GM19463 (cell line): Measurements from ENCODE around the gene SP3.

Source experiments
- ATAC-seq: cut with Tn5 transposase; IDR thresholded peaks from one replicate; pipeline ENCODE4 v1.9.1; 2021; ENCODE audit warnings: mild to moderate bottlenecking, moderate library complexity; ENCODE audit not compliant: unreplicated experiment

The SP3 gene

DNA sequence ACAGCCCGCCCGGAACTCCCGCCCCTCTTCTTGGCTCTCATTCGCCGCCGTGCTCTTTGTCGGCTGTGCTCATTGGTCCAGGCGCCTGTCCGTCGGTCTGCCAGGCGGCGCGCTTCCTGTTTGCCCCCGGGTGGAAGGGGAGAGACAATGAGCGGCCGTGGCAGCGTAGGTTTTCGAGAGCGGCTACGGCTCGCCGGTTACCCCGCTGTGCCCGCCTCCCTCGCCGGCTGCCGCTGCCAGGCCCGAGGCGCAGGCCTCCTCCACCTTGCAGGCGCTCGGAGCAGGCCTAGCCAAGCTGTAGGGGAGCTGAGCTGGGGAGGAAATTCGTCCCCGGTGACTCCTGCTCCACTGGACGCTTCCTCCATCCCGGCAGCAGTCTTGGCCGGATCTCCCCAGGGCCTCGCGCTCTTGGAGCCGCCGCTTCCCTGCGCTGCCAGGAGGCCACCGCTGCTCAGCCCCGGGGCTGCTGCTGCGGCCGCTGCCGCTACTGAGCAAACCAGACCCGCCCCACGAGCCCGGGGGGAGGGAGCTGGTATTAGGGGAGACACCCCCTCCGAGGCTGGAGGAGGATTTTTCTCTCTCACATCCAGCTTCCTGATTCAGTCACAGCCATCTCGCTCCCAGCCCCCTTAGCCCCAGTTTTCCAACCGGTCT is at the start of gene SP3:
Gene SP3, minus strand, starts transcription at position 2 of the 654 bp plus-strand sequence. CDS start 202 bp downstream, outside the sequence.
- ATAC-seq = peak; percentile 68

DNA sequence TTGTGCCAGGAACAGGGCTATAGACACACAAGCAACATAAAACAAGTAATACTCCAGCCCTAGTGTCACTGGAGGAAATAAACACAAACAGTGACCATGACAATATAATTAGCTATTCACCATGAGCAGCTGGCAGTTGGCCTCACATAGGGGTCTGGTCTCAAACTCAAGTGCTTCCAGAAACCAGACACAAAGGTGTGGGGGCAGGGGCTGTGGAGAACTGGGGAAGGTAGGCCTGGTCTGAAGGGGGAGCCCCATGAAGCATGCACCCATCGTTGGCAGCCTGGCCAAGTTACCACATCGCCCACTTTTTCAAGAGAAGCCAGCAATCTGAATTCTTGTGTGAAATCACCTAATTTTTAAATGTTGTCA is 49.5 kb upstream of the SP3 start:
- ATAC-seq = no peak

DNA sequence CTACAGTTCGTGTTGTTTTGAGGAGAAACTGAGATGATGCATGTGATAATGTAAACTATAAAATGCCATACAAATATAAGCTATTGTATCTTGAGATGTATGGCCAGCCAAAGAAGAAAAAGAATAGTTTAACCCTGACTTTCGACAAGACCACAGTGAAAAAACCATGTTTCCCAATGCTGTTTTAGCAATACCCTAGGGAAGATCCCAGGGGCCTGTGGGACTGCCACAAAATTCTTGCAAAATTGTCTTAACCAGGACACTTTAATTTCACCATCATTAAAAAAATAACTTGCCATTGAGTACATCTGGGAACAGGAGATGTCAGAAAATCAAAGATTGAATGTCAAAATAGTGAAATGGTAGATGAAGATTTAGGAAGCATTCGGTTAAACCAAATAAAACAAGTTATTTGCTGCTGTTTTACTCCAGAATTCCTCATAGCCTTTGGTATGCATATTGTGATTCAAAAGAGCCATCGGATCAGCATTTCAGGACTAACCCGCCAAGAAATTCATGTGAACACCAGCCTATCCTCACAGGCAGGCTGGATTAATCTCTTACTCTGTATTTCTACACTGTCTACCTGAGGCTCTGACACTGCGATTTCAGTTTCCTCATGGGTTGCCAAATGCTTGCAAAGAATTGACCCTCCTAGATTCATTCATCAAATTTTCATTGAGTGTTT is 49.0 kb upstream of the SP3 start:
- ATAC-seq = no peak

DNA sequence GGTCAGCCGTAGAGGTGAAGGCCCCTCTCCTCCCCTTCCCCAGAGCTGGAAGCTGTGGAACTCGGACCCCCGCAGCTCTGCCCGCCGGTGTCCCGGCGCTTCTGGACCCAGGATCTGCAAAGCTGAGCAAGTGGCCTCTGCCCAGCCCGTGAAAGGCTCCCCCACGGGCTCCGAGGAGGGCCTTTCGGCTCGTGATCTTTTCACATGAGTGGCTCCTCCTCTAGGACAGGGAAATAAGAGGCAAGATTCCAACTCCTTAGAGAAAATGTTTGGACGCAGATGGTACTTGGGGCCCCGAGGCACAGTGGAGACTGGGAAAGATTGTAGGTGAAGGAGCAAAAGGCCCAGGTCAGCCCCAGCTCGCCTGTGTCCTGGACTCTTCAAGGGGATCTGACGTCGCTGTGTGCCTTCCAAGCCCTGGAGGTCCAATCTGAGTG is 48.2 kb upstream of the SP3 start:
- no peak for ATAC-seq

DNA sequence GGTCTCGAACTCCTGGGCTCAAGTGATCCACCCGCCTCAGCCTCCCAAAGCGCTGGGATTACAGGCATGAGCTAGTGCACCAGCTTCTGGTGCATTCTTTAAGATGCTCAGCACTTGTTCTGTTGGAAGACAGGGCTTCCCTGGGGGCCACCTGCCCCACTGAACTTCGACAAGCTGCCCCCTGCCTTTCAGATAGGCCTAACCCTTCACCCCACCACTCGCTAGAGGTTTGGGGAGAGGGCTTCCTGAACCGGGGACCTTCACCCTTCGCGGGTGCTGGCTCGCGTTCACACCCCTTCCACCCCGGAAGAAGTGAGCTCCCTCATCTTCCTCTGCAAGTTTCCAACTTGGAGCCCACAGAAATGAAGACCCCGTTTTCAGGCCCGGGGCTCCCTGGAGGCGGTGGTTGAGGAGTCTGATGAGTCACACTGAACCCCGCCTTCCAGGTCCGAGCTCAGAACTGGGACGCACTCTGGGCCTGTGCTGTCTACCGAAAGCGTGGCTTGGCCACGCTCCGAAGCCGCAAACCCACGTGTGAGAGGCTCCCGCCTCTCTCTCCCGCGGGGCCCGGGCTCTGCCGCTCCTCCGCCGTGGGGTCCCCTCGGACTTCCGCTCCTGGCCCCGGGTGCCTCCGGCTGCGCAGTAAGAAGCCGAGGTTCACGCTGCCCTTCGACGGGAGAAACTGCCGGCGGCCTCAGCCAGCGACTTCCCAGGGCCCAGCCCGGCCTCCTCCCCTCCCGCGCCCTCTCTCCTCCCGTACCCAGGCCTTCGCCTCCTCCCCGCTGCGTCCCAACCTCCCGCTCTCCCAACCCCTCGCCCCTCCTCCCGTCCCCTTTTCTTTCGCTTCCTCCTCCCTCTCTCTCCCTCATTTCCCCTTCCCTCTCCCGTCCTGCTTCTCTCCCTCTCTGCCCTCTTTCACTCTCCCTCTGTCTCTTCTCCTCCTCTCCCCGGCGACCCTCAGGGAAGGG is 47.5 kb upstream of the SP3 start:
- ATAC-seq = peak; percentile 81

DNA sequence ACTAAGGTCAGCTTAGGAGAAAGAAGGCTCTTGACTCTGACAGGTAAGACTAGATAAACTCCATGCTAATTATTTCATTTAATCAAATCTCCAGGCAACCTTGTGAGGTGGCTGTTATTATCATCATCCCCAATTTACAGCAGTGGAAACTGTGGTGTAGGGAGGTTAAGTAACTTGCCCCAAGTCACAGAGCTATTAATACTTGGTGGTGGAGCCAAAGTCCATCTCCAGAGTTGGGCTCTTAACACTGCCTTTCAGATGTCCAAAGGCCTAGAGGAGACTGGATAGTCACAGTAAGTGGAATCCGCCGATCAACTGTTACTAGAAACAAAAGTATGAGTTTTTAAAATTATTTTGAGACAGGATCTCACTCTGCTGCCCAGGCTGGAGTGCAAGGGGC is 46.6 kb upstream of the SP3 start:
- no peak for ATAC-seq

DNA sequence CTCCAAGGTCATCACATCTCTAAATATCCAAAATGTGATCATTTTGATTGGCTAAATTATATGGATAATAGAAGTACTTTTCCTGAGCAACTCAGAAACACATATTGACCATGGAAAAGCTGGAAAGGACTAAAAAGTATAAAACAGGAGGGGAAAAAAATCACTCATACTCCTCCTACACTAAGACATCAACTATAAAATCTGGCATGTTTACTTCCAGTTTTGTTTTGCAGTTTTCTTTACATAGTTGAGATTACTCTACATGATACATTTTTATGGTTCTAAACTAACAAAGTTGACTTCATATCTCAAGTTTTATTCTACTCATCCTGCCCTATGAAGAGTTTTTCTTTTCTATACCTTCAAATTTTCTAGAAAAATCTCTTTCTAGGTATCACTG is 46.0 kb upstream of the SP3 start:
- ATAC-seq = no peak

DNA sequence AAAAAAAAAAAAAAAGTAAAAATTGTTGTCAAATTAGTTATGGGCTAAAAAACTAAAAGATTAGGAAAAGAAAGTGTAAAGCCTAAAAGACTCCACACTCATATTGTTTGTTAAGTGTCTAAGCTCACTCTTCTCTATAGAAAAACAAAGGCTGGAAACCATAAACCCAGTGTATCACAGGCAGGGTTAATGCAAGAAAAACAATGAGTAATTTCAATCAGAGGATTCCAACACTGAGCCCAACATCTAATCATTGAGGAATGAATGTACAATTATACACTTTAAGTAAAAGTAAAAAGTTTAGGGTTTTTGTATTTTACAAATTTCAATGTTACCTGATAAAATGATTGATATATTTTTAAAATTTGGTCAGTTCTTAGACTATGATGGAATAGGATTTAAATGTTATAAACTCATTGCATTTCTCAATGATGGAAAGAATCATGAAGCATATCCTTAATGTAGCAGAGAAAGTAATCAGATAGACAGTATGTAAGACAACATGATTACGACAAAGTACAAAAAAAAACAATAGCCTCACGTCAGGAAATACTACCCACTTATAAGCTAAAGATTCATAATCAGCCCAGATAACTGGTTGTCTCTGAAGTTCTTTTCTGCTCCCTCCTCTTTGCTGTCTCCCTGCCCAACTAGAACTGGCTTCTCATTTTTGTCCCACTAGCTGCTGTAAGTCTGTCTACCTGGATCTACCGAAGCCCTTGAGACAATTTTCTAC is 44.5 kb upstream of the SP3 start:
- no peak for ATAC-seq

DNA sequence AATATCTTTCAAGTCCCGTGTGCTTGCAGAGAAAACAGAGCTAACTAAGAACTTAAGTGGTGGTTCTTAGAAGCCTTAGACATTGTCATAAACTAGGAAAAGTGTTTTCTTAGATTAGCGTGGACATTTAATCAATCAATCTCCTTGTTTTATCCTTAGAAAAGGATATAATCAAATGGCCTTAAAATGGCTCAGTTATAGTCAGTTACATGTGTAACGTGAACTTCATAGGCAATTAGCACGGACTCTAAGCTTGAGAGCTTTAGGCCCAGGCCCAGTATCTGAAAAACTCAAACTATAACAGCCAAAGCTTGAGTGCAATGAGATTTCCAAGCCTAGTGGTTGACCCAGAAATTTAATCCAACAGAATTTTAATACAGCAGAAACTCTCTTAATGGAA is 43.5 kb upstream of the SP3 start:
- ATAC-seq = no peak

DNA sequence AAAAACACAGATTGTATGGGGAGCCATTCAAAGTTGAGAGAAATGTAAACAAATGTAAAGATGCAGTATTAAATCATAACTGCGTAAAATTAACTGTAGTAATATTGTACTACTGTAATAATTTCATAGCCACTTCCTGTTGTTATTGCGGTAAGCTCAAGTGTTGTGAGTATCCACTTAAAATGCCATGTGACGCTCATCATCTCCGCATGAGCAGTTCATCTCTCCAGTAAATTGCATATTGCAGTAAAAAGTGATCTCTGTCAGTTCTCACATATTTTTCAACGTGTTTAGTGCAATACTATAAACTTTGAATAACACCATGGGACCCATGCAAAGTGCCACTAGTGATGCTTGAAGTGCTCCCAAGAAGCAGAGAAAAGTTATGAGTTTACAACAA is 41.8 kb upstream of the SP3 start:
- ATAC-seq = no peak

DNA sequence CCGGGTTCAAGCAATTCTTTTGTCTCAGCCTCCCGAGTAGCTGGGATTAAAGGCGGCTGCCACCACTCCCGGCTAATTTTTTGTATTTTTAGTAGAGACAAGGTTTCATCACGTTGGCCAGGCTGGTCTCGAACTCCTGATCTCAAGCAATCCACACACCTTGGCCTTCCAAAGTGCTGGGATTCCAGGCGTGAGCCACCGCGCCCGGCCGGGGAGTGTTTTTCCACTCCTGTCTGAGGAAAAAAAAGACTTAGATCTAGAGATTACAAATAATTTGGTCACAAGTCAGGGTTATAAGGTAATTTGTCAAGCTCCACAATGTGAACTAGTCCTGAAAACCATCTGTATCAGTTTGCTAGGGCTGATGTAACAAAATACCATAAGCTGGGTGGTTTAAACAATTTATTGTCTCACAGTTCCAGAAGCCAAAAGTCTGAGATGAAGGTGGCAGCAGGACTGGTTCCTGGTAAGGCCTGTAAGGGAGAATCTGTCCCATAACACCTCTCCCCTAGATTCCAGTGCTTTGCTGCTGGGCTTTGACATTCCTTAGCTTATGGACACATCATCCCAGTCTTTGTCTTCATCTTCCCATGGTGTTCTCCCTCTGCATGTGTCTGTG is 40.7 kb upstream of the SP3 start:
- ATAC-seq = no peak

DNA sequence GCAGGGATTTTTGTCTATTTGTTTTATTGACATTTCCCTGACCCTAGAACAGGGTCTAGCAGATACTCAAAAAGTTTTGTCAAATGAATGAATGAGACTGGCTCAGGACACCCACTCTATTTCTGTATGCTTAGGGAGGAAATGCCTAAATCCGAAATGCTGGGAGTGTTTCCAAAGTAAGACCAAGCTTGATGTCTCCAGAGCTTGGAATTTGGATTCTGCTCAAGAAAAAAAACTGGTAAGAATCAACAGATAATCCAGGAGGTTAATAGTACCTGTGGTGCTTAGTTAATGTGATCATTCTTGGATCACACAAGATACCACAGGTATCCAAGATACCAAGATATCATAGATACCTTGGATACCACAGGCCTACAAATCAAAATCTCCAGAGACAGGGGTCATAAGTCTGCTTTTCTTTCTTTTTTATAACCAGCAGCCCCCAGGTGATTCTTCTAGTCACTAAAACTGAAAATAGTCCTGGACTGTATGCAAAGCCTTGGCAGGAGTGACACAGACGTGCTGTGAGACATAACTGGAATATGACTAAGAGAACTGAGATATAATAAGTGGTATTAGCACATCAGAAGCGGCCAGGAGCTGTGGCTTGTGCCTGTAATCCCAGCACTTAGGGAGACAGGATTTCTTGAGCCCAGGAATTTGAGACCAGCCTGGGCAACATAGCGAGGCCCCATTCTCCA is 39.9 kb upstream of the SP3 start:
- peak; percentile 93 for ATAC-seq

DNA sequence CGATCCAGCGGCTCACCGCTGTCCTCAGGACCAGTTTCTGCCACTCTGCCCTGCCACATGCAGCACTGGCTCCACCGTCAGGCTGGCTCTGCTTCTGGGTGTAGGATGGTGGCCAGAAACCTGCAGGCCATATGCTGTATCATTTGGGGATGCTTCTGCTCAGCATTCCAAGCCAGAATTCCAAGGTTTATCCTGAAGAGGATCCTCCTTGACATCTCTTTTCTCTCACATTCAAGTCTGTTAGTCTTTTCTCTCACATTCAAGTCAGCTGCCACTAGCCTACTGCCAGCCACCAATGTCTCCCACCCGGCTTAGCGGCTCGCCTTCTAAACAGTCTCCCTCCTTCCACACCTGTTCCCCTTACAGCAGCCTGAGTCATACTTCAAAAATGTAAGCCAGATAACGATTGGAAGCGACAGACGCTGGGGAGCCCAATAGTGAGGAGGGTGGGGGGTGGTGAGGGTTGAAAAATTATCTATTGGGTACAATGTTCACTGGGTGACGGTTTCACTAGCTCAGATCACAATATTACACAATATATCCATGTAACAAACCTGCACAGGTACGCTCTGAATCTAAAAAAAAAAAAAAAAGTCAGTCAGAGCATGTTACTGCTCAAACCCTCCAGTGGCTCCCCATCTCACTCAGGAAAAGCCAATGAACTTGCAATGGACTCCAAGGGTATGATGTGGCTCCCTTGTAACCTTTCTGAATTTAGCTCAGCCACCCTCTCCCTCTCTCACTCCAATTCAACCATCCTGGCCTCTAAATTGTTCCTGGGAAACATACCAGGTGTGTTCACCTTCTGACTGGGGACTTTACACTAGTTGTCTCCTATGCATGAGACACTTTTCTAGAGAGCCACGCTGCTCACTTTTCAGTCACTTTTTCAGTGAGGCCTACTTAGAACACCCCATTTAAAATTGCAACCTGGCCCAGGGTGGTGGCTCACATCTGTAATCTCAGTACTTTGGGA is 38.8 kb upstream of the SP3 start:
- no peak for ATAC-seq

DNA sequence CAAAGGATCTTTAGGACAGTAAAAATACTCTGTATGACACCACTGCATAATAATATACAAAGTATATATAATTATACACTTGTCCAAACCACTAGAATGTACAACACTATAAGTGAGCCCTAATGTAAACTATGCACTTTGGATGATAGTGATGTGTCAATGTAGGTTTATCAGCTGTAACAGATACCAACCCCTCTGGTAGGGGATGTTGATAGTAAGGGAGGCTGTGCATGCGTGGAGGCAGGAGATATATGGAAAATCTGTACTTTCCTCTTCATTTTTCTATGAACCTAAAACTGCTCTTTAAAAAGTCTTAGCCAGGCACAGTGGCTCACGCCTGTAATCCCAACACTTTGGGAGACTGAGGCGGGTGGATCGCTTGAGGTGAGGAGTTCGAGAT is 37.5 kb upstream of the SP3 start:
- no peak for ATAC-seq

DNA sequence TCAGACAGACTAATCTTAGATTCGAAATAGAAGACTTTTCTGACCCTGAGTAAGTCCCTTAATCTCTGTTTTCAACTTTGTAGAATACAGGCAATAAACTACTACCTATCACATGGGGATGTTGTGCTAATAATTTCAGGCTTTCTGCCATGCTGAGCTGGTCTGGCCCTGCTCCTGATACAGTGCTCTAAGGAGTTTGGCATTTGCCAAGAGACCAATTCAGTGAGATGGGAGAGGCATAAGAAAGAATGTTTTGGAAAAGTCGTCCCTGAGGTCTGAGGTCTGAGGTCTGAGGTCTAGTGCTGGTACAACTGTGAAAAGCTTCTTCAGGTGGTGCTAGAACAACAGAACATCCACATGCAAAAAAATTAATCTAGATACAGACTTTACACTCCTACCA is 35.9 kb upstream of the SP3 start:
- no peak for ATAC-seq

DNA sequence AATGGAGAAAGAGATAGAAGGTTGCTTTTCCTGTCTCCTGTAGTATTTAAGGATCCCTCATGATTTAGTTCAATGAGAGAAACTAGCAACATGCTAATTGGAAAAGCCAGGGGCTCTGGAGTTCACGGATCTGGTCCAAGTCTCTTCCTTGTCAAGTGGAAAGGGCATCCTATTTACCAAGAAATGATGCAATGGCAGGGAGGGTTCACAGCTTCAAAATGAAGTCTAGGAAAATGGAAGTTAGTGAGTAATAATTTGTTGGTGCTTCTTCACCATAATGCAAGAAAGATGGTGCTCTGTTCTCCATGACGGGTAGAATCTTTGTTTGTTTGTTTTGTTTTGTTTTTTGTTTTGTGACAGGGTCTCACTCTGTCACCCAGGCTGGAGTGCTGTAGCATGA is 34.6 kb upstream of the SP3 start:
- no peak for ATAC-seq

DNA sequence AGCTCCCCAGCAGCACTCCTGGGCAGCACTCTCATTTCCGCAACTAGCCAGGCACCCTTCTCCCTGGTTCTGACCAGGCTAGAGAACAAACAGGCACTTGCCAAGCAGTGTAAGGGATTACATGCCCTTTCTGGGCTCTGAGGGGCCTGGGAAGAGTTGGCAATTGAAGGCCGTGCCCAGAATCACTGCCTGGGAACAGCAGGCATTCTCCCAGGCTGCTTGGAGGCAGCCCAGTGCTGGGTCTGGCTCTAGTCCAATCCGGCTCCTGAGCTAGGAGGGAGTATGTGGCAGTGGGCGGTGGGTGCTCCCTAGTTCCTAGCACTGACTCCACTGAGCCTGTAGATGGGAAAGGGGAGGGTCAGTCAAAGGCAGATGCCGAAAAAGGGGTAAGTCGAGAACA is 34.1 kb upstream of the SP3 start:
- ATAC-seq = no peak

DNA sequence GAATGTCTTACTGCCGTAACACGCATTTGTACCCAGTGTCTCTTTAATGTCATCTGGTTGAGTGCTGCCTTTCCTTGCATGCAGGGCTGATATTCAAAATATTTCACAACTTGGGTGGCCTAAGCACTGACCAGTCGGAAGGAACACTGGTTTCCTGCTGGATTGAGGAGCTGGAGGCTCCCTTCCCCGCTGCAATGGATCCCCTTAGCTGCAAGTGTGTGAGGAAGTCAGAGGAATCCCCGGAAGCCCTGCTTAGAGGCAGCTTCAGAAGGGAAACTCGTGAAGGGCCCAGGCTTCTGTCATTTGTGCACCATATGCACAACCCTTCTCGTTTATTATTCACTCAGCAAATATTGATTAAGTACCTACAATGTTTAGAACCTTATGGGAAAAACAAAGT is 33.2 kb upstream of the SP3 start:
- no peak for ATAC-seq

DNA sequence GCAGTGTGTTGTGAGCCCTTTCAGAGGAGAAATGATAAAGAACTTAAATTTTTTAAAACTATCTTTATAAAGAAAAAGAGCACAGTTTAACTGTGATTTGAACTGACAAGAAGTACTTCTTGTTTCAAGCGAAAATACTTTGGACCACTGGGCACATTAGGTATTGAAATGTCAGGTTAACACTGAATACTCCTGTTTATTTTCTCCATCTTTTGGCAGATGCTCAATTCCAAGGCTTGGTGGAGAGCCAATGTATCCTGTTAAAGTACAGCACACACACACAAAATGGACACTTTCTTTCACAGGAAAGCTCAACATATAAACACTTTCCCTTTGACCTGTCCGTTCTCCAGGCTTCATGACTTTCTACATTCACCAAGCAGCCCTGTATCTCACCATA is 32.6 kb upstream of the SP3 start:
- no peak for ATAC-seq
